PC-3 (cell line): ENCODE results near the gene LENG1.

Experiments
- EZH2 ChIP-seq: fragments of 300-600 bp; sonication (generic); IDR thresholded peaks from one replicate; pipeline ENCODE4 v1.6.1; 2017; ENCODE audit warnings: antibody characterized with exemption, mild to moderate bottlenecking, low read length; ENCODE audit not compliant: unreplicated experiment
- TF ChIP-seq, protein P1 (sequence below): fragments of 300-600 bp; sonication (generic); conservative IDR thresholded peaks from 2 replicates; pipeline ENCODE4 v1.5.1; 2017; ENCODE audit warnings: antibody characterized with exemption, low read depth, mild to moderate bottlenecking, low read length

DNA sequence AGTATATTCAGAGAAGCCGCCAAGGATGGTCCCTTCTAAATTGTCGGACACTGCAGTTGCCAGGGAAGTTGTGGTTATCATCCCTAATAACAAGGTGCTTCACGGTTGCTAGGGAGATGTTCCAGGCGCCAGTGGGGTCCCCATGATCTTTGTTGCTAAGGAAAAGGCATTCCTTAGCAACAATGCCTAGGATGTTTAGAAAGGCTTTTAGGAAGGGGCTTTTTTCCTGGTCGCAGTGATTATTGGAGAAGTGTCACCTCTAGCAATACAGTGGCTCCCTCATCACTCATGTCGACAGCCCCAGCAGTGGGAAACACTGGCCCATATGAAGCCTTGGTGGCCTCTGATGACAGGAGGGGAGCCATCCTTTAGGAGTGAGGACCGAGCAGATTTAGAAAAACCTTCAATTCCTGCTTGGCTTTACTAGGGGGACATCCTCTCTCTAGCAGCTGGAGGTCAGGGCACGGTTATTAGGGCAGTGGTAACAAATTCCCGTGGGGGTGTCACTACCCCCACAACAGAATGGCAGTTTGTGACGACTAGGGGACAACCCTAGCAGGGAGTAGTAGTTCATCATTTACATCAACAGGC lies 19.8 kb upstream of the LENG1 start:
- no peak for TF ChIP-seq EZH2
- TF ChIP-seq, protein P1, sequence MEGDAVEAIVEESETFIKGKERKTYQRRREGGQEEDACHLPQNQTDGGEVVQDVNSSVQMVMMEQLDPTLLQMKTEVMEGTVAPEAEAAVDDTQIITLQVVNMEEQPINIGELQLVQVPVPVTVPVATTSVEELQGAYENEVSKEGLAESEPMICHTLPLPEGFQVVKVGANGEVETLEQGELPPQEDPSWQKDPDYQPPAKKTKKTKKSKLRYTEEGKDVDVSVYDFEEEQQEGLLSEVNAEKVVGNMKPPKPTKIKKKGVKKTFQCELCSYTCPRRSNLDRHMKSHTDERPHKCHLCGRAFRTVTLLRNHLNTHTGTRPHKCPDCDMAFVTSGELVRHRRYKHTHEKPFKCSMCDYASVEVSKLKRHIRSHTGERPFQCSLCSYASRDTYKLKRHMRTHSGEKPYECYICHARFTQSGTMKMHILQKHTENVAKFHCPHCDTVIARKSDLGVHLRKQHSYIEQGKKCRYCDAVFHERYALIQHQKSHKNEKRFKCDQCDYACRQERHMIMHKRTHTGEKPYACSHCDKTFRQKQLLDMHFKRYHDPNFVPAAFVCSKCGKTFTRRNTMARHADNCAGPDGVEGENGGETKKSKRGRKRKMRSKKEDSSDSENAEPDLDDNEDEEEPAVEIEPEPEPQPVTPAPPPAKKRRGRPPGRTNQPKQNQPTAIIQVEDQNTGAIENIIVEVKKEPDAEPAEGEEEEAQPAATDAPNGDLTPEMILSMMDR = no peak
